HUES48 (cell line): ENCODE measurements around the gene MOV10.

Experiments used
- H3K27ac ChIP-seq: one replicate; pipeline ENCODE4 v1.7.0; 2013; ENCODE audit warnings: low read depth, low read length, inconsistent platforms
- H3K27me3 ChIP-seq: 2 replicates; pipeline ENCODE4 v1.6.1; 2013; ENCODE audit warnings: mild to moderate bottlenecking, low read length; ENCODE audit not compliant: control insufficient read depth, insufficient read depth
- H3K36me3 ChIP-seq: 2 replicates; pipeline ENCODE4 v1.6.1; 2013; ENCODE audit warnings: low read length; ENCODE audit not compliant: control insufficient read depth, insufficient read depth
- H3K4me1 ChIP-seq: 2 replicates; pipeline ENCODE4 v1.6.1; 2013; ENCODE audit warnings: mild to moderate bottlenecking, low read length; ENCODE audit not compliant: control insufficient read depth, insufficient read depth
- H3K4me3 ChIP-seq: 2 replicates; pipeline ENCODE4 v1.5.1; 2013; ENCODE audit warnings: mild to moderate bottlenecking, low read depth, low read length
- H3K9ac ChIP-seq: 2 replicates; pipeline ENCODE4 v1.6.1; 2013; ENCODE audit warnings: mild to moderate bottlenecking, low read depth, low read length, moderate library complexity
- H3K9me3 ChIP-seq: 2 replicates; pipeline ENCODE4 v1.6.1; 2013; ENCODE audit warnings: low read length; ENCODE audit not compliant: control insufficient read depth, insufficient read depth

Gene MOV10

DNA sequence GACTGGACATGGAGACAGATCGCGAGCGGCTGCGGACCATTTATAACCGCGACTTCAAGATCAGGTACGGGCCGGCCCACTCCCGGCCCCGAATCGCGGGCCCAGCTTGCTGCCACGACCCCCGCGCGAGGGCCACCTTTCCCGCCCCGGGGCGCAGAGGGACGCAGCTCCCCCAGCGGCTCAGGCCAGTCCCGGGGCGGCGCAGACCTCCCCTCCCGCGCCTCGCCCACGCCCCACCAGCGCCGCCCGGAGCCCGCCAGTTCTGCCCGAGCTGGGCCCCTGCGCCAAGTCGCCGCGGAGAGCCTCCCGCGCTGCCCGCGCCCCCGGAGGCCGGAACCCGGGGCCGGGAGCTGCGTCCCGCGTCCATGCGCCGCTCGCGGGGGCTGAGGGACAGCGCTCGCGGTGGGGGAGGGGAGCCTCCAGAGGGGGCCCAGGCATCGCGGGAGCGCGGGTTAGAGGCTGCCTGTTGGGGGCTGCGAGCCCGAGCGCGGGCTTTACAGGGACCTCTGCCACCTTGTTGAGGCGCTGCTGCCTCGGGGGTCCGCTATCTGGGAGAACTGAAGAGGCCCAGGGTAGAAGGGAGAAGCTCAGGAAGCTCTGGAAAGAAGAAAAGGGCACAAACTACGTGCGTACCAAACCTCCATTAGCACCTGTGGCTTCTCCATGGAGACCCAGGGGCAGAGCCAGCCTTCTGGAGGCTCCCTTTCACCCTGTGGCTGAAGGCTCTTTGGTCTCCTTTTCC is 698 bp downstream of the MOV10 start:
- Histone ChIP-seq H3K9ac (peak overlapping the region; percentile 76), H3K36me3 (peaks cover 14% of the 10 kb centered on the region), H3K4me3 (peak overlapping the region; percentile 91), H3K27ac (peak overlapping the region; percentile 87), H3K27me3 (peaks cover 19% of the 10 kb centered on the region), H3K9me3 (no peaks in the 10 kb centered on the region), H3K4me1 (peaks cover 40% of the 10 kb centered on the region)

- peaks cover 39% of the 10 kb centered on the region for H3K4me1 ChIP-seq
- peaks cover 7% of the 10 kb centered on the region; the same call in 1 of the 2 replicates for H3K36me3 ChIP-seq
- H3K27me3 ChIP-seq: peaks cover 19% of the 10 kb centered on the region
- no peak overlapping the region for H3K27ac ChIP-seq
- peak overlapping the region; percentile 91 for H3K4me3 ChIP-seq
- H3K9ac ChIP-seq: peak overlapping the region; percentile 76; the same call in 1 of the 2 replicates
- no peaks in the 10 kb centered on the region for H3K9me3 ChIP-seq
Measured at GRCh38 chr1:112675728-112676381, 1.4 kb downstream of the MOV10 start.

- Histone ChIP-seq H3K9me3 (no peaks in the 10 kb centered on the region), H3K27me3 (peaks cover 19% of the 10 kb centered on the region), H3K27ac (no peak overlapping the region), H3K4me3 (no peak overlapping the region), H3K36me3 (no peaks in the 10 kb centered on the region), H3K9ac (no peak overlapping the region), H3K4me1 (peaks cover 32% of the 10 kb centered on the region)
Measured at GRCh38 chr1:112676543-112676942, 2.1 kb downstream of the MOV10 start.

DNA sequence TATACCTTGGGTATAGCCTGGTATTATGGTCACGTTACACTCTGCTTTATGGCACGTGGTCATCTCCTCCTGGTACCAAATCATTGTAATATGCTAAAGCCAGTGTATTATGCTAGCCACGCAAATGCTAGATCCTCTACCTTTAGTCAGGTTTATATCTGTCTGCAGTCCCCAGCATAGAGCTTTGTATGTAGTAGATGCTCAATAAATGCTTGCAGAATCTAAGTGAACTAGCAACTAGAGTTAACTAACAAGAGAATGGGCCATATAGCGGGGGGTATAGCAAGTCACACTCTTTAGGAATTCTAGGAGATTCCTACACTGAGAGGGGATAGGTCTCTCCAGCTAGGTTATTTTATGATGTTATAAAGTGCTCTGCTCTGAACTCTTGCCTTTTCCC is 3.0 kb downstream of the MOV10 start:
- no peaks in the 10 kb centered on the region for H3K36me3 ChIP-seq
- H3K4me1 ChIP-seq: peaks cover 23% of the 10 kb centered on the region
- H3K9ac ChIP-seq: no peak overlapping the region

DNA sequence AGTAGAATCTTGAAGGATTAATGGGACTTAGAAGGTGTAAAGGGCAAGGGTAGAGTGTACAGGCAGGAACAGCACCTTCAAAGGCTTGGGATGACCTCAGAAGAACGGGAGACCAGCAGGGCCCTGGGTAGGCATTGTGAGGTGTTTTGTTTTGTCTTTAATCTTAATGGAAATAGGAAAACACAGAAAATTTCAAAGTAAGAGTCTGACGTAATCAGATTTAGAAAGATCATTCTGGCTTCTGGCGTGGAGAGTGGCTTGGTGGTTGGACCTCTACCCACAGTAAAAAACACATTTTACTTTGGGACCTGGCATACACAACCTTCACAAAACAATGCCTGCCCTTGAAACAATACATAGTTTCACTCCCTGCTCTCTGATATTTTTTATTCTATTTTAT is 4.1 kb downstream of the MOV10 start:
- H3K27ac ChIP-seq: no peak overlapping the region
- H3K9me3 ChIP-seq: no peaks in the 10 kb centered on the region
- H3K27me3 ChIP-seq: peaks cover 19% of the 10 kb centered on the region
- peaks cover 12% of the 10 kb centered on the region for H3K4me1 ChIP-seq
- no peak overlapping the region for H3K4me3 ChIP-seq
- no peak overlapping the region for H3K9ac ChIP-seq
- no peaks in the 10 kb centered on the region for H3K36me3 ChIP-seq

More for the DNA sequence above, 3.0 kb downstream of the MOV10 start:
- no peaks in the 10 kb centered on the region for H3K9me3 ChIP-seq
- H3K27ac ChIP-seq: no peak overlapping the region
- no peak overlapping the region for H3K4me3 ChIP-seq
- peaks cover 19% of the 10 kb centered on the region for H3K27me3 ChIP-seq

GRCh38 chr1:112685913-112686312 is 11.5 kb downstream of the MOV10 start:
- H3K4me3 ChIP-seq: no peak overlapping the region
- no peak overlapping the region for H3K27ac ChIP-seq

GRCh38 chr1:112686417-112686816 is 12.0 kb downstream of the MOV10 start:
- Histone ChIP-seq H3K27me3 (no peaks in the 10 kb centered on the region), H3K27ac (no peak overlapping the region), H3K4me1 (no peaks in the 10 kb centered on the region), H3K36me3 (peaks cover under 1% of the 10 kb centered on the region; the same call in 1 of the 2 replicates), H3K4me3 (no peak overlapping the region), H3K9me3 (no peaks in the 10 kb centered on the region), H3K9ac (no peak overlapping the region)

More at GRCh38 chr1:112685913-112686312, 11.5 kb downstream of the MOV10 start:
- no peak overlapping the region for H3K9ac ChIP-seq
- H3K9me3 ChIP-seq: no peaks in the 10 kb centered on the region
- no peaks in the 10 kb centered on the region for H3K27me3 ChIP-seq
- H3K4me1 ChIP-seq: no peaks in the 10 kb centered on the region
- H3K36me3 ChIP-seq: no peaks in the 10 kb centered on the region

DNA sequence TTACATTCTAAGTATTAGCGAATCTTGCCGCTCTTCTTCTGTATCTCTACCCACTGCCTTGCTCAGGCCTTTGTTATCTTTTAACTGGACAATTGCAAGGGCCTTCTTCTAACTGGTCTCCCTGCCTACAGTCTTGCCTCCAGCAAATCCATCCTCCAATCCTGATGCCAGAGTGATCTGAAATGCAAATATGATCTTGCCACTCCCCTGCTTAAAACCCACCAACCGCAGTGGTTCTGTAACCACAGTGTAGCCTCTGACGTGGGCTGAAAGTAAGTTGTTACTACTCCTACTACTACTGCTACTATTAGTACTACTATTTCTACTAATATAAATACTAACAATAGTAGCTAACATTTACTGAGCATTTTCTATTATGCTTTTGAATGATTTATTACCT is 12.4 kb downstream of the MOV10 start:
- Histone ChIP-seq H3K36me3 (peaks cover 5% of the 10 kb centered on the region), H3K27ac (no peak overlapping the region), H3K27me3 (no peaks in the 10 kb centered on the region), H3K9me3 (no peaks in the 10 kb centered on the region), H3K4me1 (no peaks in the 10 kb centered on the region), H3K9ac (no peak overlapping the region), H3K4me3 (no peak overlapping the region)

DNA sequence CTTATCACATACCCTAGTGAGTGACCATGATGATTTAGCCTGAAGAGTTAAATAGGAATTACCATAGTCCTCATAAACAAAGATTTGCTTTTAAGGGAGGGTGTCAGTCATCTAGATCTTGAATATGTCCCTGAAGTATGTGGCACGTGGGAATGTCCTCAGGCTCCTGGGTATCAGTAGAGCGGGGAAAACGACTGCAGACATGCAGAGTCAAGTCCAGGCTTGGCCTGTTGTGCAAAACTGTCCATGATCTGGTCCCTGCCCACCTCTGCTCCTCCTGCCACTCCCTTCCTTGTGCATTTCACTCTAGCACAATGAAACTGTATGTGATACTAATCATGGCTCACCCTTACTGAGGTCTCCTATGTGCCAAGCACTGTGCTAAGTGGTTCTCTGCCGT is 12.9 kb downstream of the MOV10 start:
- H3K4me3 ChIP-seq: no peak overlapping the region
- H3K36me3 ChIP-seq: peaks cover 9% of the 10 kb centered on the region
- H3K9me3 ChIP-seq: no peaks in the 10 kb centered on the region

DNA sequence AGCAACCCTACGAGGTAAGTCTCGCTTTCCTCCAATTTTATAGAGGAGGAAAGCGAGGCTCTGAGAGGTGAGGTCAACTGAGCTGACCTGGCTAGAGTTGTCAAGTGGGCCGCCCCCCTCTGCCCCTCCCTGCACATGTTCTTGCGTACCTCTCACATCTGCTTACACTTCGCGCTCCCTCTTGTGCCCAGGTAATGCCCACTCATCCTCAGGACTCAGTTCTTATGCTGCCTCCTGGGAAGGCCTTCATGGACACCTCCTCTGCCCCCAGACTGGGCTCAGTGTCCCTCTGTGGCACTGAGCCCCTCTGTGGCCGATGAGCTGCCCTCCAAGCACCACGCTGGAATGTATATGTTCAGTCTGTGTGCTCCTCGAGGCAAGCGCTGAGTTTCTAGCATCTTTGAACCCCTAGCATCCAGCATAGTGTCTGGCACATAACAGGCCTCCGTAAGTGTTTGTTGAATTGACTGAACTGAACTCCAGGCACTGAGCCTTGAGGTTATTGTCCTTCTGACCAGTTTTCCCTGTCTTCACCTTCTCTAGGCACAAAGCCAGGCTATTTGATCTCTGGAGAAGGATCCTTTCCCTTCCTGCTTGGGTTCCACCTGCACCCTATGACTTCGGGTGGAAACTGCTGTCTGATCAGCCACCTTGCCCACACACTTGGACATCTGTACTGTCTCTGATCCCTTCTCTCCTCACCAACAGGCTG is 13.5 kb downstream of the MOV10 start:
- Histone ChIP-seq H3K4me3 (no peak overlapping the region), H3K4me1 (no peaks in the 10 kb centered on the region), H3K9ac (no peak overlapping the region), H3K27me3 (no peaks in the 10 kb centered on the region), H3K27ac (no peak overlapping the region), H3K36me3 (peaks cover 15% of the 10 kb centered on the region), H3K9me3 (no peaks in the 10 kb centered on the region)

More for the DNA sequence above, 12.9 kb downstream of the MOV10 start:
- H3K4me1 ChIP-seq: no peaks in the 10 kb centered on the region
- H3K27ac ChIP-seq: no peak overlapping the region
- no peaks in the 10 kb centered on the region for H3K27me3 ChIP-seq
- H3K9ac ChIP-seq: no peak overlapping the region

DNA sequence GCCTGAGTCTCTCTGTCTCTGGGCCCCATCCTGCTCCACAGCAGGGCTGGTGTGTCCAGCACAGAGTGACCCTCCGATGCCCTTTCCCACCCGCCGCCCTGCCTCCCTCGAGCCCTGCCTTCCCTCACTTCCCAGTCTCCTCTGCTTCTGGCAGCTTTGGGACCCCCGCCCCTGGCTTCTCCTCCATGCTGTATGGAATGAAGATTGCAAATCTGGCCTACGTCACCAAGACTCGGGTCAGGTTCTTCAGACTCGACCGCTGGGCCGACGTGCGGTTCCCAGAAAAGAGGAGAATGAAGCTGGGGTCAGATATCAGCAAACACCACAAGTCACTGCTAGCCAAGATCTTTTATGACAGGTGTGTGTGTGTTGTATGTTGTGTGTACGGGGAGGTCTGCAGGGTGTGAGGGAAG is 14.3 kb downstream of the MOV10 start:
- Histone ChIP-seq H3K9ac (no peak overlapping the region), H3K36me3 (peaks cover 20% of the 10 kb centered on the region), H3K27me3 (no peaks in the 10 kb centered on the region), H3K27ac (no peak overlapping the region), H3K4me3 (no peak overlapping the region), H3K9me3 (no peaks in the 10 kb centered on the region), H3K4me1 (no peaks in the 10 kb centered on the region)
